Measurements from ENCODE around the gene SCG2.

- TF ChIP-seq ZNF473 (tag by site-specific recombination; IDR thresholded peaks at IDR 0.05) (no peak), ZNF366 (tag by site-specific recombination; conservative IDR thresholded peaks at IDR 0.05) (no peak), CTCF (tag by site-specific recombination; IDR thresholded peaks at IDR 0.05) (no peak), ZNF549 (tag by site-specific recombination; IDR thresholded peaks at IDR 0.05) (no peak), ZNF175 (tag by site-specific recombination; IDR thresholded peaks at IDR 0.05) (no peak), ZNF768 (tag by site-specific recombination; IDR thresholded peaks at IDR 0.05) (no peak), ZBTB7A (tag by site-specific recombination; IDR thresholded peaks at IDR 0.05; ENCODE audit: low read depth) (no peak), ZBTB21 (tag by site-specific recombination; IDR thresholded peaks at IDR 0.05) (no peak), ZNF26 (tag by site-specific recombination; IDR thresholded peaks at IDR 0.05) (no peak)
These were observed 7.3 kb downstream of the SCG2 start for GRCh38 chr2:223594831-223595230.

Data from HEK293 (cell line).